ENCODE measurements around the gene SVOPL. TPM values are rescaled to one million over a fixed set of nuclear protein-coding genes. Genes with fewer than 3 reads are reported as not detected.

The SVOPL gene
- total RNA-seq, 3 donors from 2014 or later: 0.15 to 0.33 TPM; not detected in 1

GRCh38 chr7:138720286-138720685 lies 19.1 kb upstream of the SVOPL start:
- Histone ChIP-seq H3K27me3 (no peaks in the 10 kb centered on the region), H3K4me3 (no peak overlapping the region), H3K4me1 (no peaks in the 10 kb centered on the region), H3K9me3 (no peaks in the 10 kb centered on the region), H3K36me3 (no peaks in the 10 kb centered on the region), H3K27ac (peak overlapping the region; percentile 32 to 56)
- TF ChIP-seq POLR2AphosphoS5 (IDR thresholded peaks at IDR 0.05) (no peak), POLR2A (IDR thresholded peaks at IDR 0.05) (no peak)
- peak in 1 of 2 donors; percentile 47 for DNase-seq (ENCODE audit: low spot score in 2 of 2)
- intact Hi-C loops (cut with DNase I; ENCODE audit: low total_unique reads): no loop called here

- no peak overlapping the region for H3K4me3 ChIP-seq
Measured at GRCh38 chr7:138716889-138717288, 15.7 kb upstream of the SVOPL start.

GRCh38 chr7:138713191-138713590 lies 12.0 kb upstream of the SVOPL start:
- no peaks in the 10 kb centered on the region for H3K9me3 ChIP-seq
- H3K27ac ChIP-seq: no peak overlapping the region
- no peaks in the 10 kb centered on the region for H3K4me1 ChIP-seq
- intact Hi-C loops (cut with DNase I; ENCODE audit: low total_unique reads): no loop called here
- TF ChIP-seq POLR2AphosphoS5 (IDR thresholded peaks at IDR 0.05): no peak
- TF ChIP-seq POLR2A (IDR thresholded peaks at IDR 0.05): no peak
- no peaks in the 10 kb centered on the region for H3K27me3 ChIP-seq
- H3K4me3 ChIP-seq: no peak overlapping the region
- DNase-seq (ENCODE audit: low spot score in 2 of 2): no peak
- no peaks in the 10 kb centered on the region for H3K36me3 ChIP-seq

More at GRCh38 chr7:138716889-138717288, 15.7 kb upstream of the SVOPL start:
- Histone ChIP-seq H3K27me3 (no peaks in the 10 kb centered on the region), H3K9me3 (no peaks in the 10 kb centered on the region), H3K27ac (no peak overlapping the region), H3K36me3 (no peaks in the 10 kb centered on the region), H3K4me1 (no peaks in the 10 kb centered on the region)
- DNase-seq (ENCODE audit: low spot score in 2 of 2): no peak
- intact Hi-C loops (cut with DNase I; ENCODE audit: low total_unique reads): no loop called here
- TF ChIP-seq POLR2AphosphoS5 (IDR thresholded peaks at IDR 0.05) (no peak), CTCF (IDR thresholded peaks at IDR 0.05) (no peak)

GRCh38 chr7:138712652-138713051 lies 11.5 kb upstream of the SVOPL start:
- intact Hi-C loops (cut with DNase I; ENCODE audit: low total_unique reads): no loop called here
- H3K36me3 ChIP-seq: no peaks in the 10 kb centered on the region
- H3K4me1 ChIP-seq: no peaks in the 10 kb centered on the region
- no peak overlapping the region for H3K4me3 ChIP-seq
- TF ChIP-seq CTCF (IDR thresholded peaks at IDR 0.05): no peak
- TF ChIP-seq POLR2AphosphoS5 (IDR thresholded peaks at IDR 0.05): no peak
- TF ChIP-seq POLR2A (IDR thresholded peaks at IDR 0.05): no peak
- no peaks in the 10 kb centered on the region for H3K27me3 ChIP-seq
- no peak overlapping the region for H3K27ac ChIP-seq
- no peaks in the 10 kb centered on the region for H3K9me3 ChIP-seq
- no peak for DNase-seq (ENCODE audit: low spot score in 2 of 2)

- no peak for DNase-seq (ENCODE audit: low spot score in 2 of 2)
- Histone ChIP-seq H3K9me3 (no peaks in the 10 kb centered on the region), H3K27me3 (no peaks in the 10 kb centered on the region), H3K27ac (no peak overlapping the region), H3K36me3 (no peaks in the 10 kb centered on the region), H3K4me1 (no peaks in the 10 kb centered on the region), H3K4me3 (no peak overlapping the region)
- TF ChIP-seq POLR2A (IDR thresholded peaks at IDR 0.05) (no peak), POLR2AphosphoS5 (IDR thresholded peaks at IDR 0.05) (no peak)
- intact Hi-C loops (cut with DNase I; ENCODE audit: low total_unique reads): no loop called here
Measured at GRCh38 chr7:138710536-138711385, 9.6 kb upstream of the SVOPL start.

GRCh38 chr7:138705167-138705566 lies 4.0 kb upstream of the SVOPL start:
- no peak overlapping the region for H3K27ac ChIP-seq
- no peak overlapping the region for H3K4me3 ChIP-seq
- intact Hi-C loops (cut with DNase I; ENCODE audit: low total_unique reads): no loop called here
- H3K27me3 ChIP-seq: no peaks in the 10 kb centered on the region
- no peaks in the 10 kb centered on the region for H3K36me3 ChIP-seq
- no peak for DNase-seq (ENCODE audit: low spot score in 2 of 2)
- TF ChIP-seq POLR2AphosphoS5 (IDR thresholded peaks at IDR 0.05) (no peak), POLR2A (IDR thresholded peaks at IDR 0.05) (no peak), CTCF (IDR thresholded peaks at IDR 0.05) (no peak)
- no peaks in the 10 kb centered on the region for H3K9me3 ChIP-seq
- H3K4me1 ChIP-seq: no peaks in the 10 kb centered on the region

Measured in breast epithelium (tissue), 4 donors.